ENCODE results near the gene AEBP1.

AEBP1 gene

DNA sequence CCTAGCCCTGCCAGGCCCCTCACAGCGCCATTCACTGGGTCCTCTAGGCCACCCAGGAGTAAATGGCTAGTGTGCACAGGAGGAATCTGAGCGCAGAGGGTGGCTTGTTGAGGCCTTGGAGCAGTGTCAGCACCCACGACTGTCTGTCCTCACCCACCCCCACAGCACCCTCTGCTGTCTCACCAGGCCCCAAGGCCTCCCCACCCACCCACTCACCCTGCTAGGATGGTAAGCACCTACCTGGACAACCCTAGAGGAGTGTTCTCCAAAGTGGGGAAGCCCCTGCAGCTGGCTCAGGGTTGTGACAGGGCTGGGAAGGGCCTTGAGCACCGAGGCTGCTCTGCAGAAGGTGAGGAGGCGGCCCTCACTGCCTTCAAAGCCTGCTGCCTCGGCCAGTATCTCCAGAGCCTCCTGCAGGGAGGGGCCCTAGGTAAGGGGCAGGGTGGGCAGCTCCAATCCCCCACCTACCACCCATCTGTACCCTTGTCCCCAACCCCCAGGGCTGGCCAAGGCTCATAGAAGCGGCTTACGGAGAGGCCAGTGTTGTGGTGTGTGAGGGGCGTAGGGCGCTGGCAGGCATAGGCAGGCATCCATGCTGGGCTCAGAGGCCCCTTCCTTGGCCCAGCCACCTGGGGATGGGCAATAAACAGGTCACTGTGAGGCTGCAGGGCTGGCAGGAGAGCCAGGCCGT, 24.7 kb upstream of the AEBP1 start:
- H3K4me3 ChIP-seq (ENCODE audit: low read length) = no peak overlapping the region
- TF ChIP-seq EZH2phosphoT487 (IDR thresholded peaks at IDR 0.05; ENCODE audit: low read depth) = no peak
- TF ChIP-seq, protein P1, sequence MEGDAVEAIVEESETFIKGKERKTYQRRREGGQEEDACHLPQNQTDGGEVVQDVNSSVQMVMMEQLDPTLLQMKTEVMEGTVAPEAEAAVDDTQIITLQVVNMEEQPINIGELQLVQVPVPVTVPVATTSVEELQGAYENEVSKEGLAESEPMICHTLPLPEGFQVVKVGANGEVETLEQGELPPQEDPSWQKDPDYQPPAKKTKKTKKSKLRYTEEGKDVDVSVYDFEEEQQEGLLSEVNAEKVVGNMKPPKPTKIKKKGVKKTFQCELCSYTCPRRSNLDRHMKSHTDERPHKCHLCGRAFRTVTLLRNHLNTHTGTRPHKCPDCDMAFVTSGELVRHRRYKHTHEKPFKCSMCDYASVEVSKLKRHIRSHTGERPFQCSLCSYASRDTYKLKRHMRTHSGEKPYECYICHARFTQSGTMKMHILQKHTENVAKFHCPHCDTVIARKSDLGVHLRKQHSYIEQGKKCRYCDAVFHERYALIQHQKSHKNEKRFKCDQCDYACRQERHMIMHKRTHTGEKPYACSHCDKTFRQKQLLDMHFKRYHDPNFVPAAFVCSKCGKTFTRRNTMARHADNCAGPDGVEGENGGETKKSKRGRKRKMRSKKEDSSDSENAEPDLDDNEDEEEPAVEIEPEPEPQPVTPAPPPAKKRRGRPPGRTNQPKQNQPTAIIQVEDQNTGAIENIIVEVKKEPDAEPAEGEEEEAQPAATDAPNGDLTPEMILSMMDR (IDR thresholded peaks at IDR 0.05; ENCODE audit: low read depth, low read length) = no peak
- H3K9me3 ChIP-seq (ENCODE audit: insufficient read depth, low read length) = no peaks in the 10 kb centered on the region
- H2AFZ ChIP-seq (ENCODE audit: low read depth, low read length) = no peak overlapping the region
- no peaks in the 10 kb centered on the region for H4K20me1 ChIP-seq (ENCODE audit: insufficient read depth, low read length)
- H3K9ac ChIP-seq (ENCODE audit: low read length) = no peak overlapping the region
- H3K4me2 ChIP-seq (ENCODE audit: low read length) = no peak overlapping the region
- no peaks in the 10 kb centered on the region for H3K27me3 ChIP-seq (ENCODE audit: low read depth, low read length)
- H3K27ac ChIP-seq (ENCODE audit: low read length) = no peak overlapping the region
- peaks cover 13% of the 10 kb centered on the region for H3K4me1 ChIP-seq (ENCODE audit: low read length)
- peaks cover 52% of the 10 kb centered on the region for H3K36me3 ChIP-seq (replicated peaks; ENCODE audit: low read depth, low read length)
- peaks cover 20% of the 10 kb centered on the region for H3K79me2 ChIP-seq (ENCODE audit: low read length)

DNA sequence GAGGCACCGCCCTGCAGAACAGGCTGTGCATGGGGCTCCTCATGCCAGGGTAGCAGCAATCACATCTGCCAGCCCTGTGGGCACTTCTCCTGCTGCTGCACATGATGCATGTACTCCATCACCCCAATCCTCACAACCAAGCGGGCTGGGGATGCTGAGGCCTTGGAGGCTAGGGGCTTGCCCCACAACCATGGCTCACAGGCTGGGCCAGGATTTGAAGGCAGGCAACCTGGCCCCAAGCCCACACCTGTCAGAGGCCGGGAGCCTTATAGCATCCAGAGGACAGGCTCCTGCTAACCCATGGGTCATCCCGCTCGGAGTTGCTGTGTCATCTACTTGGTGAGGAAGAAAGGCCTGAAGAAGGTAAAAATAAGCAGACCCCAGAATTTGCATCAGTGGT, 24.0 kb upstream of the AEBP1 start:
- Histone ChIP-seq H3K9me3 (ENCODE audit: insufficient read depth, low read length) (no peaks in the 10 kb centered on the region), H3K36me3 (replicated peaks; ENCODE audit: low read depth, low read length) (peaks cover 52% of the 10 kb centered on the region), H4K20me1 (ENCODE audit: insufficient read depth, low read length) (no peaks in the 10 kb centered on the region), H3K4me3 (ENCODE audit: low read length) (no peak overlapping the region), H3K4me1 (ENCODE audit: low read length) (peaks cover 13% of the 10 kb centered on the region), H3K27ac (ENCODE audit: low read length) (no peak overlapping the region), H2AFZ (ENCODE audit: low read depth, low read length) (no peak overlapping the region), H3K27me3 (ENCODE audit: low read depth, low read length) (no peaks in the 10 kb centered on the region), H3K4me2 (ENCODE audit: low read length) (no peak overlapping the region), H3K9ac (ENCODE audit: low read length) (no peak overlapping the region), H3K79me2 (ENCODE audit: low read length) (peaks cover 20% of the 10 kb centered on the region)
- TF ChIP-seq, protein P1 (IDR thresholded peaks at IDR 0.05; ENCODE audit: low read depth, low read length) = no peak
- TF ChIP-seq EZH2phosphoT487 (IDR thresholded peaks at IDR 0.05; ENCODE audit: low read depth) = no peak

DNA sequence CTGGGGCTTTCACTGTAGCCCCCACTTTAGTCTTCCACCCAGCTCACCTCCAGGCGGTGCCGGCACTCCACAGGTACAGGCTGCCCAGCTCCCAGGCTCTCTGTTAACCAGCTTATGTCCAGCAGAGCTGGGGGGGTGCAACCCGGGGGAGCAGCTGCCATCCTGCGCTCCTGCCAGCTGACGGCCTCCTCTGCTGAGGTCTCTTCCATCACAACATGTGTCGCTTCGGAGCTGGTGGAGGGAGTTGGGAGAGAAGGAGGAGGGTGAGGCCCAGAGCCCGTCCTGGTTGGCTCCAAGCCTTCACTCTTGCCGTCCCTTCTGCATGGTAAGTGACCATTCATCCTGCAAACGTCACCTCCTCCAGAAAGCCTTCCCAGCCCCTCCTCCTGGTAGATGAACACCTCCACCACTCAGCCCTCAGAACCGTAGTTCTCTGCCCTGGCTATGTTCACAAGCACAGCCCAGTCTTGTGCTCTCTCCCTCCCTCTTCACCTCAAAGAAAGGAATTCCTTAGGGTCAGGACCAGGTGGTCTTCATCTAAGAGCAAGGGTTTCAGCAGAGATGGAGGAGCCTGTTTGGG, 23.4 kb upstream of the AEBP1 start:
- no peaks in the 10 kb centered on the region for H4K20me1 ChIP-seq (ENCODE audit: insufficient read depth, low read length)
- no peaks in the 10 kb centered on the region for H3K9me3 ChIP-seq (ENCODE audit: insufficient read depth, low read length)
- peak overlapping the region; percentile 86 for H3K27ac ChIP-seq (ENCODE audit: low read length)
- no peaks in the 10 kb centered on the region for H3K27me3 ChIP-seq (ENCODE audit: low read depth, low read length)
- peaks cover 20% of the 10 kb centered on the region for H3K79me2 ChIP-seq (ENCODE audit: low read length)
- H3K4me3 ChIP-seq (ENCODE audit: low read length) = peak overlapping the region; percentile 99
- H3K9ac ChIP-seq (ENCODE audit: low read length) = peak overlapping the region; percentile 97; the same call in 1 of the 2 replicates
- no peak overlapping the region for H2AFZ ChIP-seq (ENCODE audit: low read depth, low read length)
- TF ChIP-seq, protein P1 (IDR thresholded peaks at IDR 0.05; ENCODE audit: low read depth, low read length) = no peak
- TF ChIP-seq EZH2phosphoT487 (IDR thresholded peaks at IDR 0.05; ENCODE audit: low read depth) = no peak
- H3K4me2 ChIP-seq (ENCODE audit: low read length) = peak overlapping the region; percentile 90
- H3K4me1 ChIP-seq (ENCODE audit: low read length) = peaks cover 13% of the 10 kb centered on the region
- H3K36me3 ChIP-seq (replicated peaks; ENCODE audit: low read depth, low read length) = peaks cover 48% of the 10 kb centered on the region

DNA sequence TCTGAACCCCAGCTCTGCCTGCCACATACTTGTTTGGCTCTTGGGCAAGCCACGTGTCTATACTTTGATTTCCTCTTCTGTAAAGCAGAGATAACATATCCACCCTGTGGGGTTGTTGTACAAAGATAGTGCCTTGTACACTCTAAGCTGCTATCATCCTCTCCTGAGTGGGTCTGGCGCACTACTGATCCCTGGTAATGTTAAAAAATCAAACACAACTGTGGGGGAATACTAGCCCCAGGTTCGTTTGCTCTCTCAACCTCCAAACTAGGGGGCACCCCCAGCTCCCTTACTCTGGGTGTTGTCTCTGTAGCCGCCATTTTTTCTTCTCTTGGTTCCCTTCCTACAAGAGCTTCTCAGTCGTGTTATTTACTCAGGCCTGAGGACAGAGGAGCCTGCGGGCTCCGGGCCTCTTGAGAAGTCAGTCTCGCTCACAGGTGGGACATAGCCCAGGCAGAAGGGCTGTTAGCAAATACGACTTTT, 22.8 kb upstream of the AEBP1 start:
- Histone ChIP-seq H3K9me3 (ENCODE audit: insufficient read depth, low read length) (no peaks in the 10 kb centered on the region), H3K36me3 (replicated peaks; ENCODE audit: low read depth, low read length) (peaks cover 43% of the 10 kb centered on the region), H3K27me3 (ENCODE audit: low read depth, low read length) (no peaks in the 10 kb centered on the region), H3K4me2 (ENCODE audit: low read length) (peak overlapping the region; percentile 90), H3K4me3 (ENCODE audit: low read length) (peak overlapping the region; percentile 99), H3K9ac (ENCODE audit: low read length) (peak overlapping the region; percentile 97), H3K27ac (ENCODE audit: low read length) (peak overlapping the region; percentile 86), H2AFZ (ENCODE audit: low read depth, low read length) (no peak overlapping the region), H4K20me1 (ENCODE audit: insufficient read depth, low read length) (no peaks in the 10 kb centered on the region), H3K4me1 (ENCODE audit: low read length) (peaks cover 13% of the 10 kb centered on the region), H3K79me2 (ENCODE audit: low read length) (peaks cover 20% of the 10 kb centered on the region)
- no peak for TF ChIP-seq EZH2phosphoT487 (IDR thresholded peaks at IDR 0.05; ENCODE audit: low read depth)
- TF ChIP-seq, protein P1 (IDR thresholded peaks at IDR 0.05; ENCODE audit: low read depth, low read length) = no peak

All from OCI-LY3 (cell line).